Measurements from ENCODE around the gene TNN. TPM values are rescaled to one million over a fixed set of nuclear protein-coding genes. Genes with fewer than 3 reads are reported as not detected.

The TNN gene
- total and polyA plus RNA-seq, 2 experiments from 2014 or later, result not detected

DNA sequence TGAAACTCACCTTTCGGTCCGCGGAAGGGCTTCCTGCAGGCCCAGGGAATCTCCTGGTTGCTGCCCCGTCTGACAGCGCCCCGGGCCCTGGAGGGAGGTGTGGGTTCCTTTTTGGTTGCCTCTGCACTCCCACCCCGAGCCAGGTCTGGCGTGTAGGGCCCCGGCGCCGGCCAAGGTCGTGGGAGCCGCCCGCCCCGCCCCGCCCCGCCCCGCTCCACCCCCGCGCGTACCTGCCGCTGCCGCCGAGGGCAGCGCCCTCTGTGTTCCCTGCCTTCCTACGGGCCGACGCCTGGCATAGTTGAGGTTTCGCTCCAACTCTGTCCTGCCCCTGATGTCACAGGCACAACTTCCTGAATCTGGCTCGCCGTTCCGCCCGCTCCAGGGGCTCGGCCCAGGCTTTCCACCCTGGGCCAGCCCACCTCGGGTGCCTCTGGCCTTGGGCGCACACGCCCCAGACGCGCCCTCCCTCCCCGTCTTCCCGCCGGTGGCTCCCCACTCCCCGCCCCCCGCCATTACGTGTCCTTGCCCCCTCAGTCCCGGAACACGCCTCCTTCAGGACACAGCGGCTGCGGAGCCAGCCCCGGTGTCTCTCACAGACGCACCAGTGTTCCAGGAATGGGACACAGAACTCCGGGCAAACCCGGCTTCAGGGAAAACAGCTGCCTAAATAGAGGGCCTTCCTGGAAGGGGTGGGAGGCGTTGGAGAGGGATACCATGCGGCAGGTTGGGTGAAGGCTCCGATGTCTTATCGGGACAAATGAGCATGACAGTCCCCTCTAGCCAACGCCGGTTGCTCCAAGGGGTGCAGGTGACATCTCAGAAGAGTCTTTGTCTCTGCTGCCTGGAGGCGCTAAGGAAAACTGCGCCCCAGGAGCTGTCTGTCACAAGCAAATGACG is 125.2 kb downstream of the TNN start, which contains the start of gene KIAA0040:
KIAA0040 (minus strand) TSS at position 147 of the 897 bp plus-strand sequence. CDS start 31,763 bp downstream, outside the sequence.
- Histone ChIP-seq H2AFZ (peak within 1 kb of the TSS; percentile 71), H3K27me3 (replicated peaks; ENCODE audit: insufficient read depth) (peaks cover 32% of the 10 kb centered on the region), H3K27ac (no peak within 1 kb of the TSS), H3K4me1 (ENCODE audit: insufficient read depth) (peaks cover 7% of the 10 kb centered on the region; the same call in 1 of the 2 replicates), H3K9me3 (ENCODE audit: low read depth) (no peaks in the 10 kb centered on the region), H3K4me2 (ENCODE audit: unreplicated experiment) (peak within 1 kb of the TSS; percentile 84), H3K9ac (no peak within 1 kb of the TSS), H3K4me3 (peak within 1 kb of the TSS; percentile 68), H3K36me3 (ENCODE audit: low read depth) (no peaks in the 10 kb centered on the region), H3K9me2 (ENCODE audit: insufficient read depth) (no peaks in the 10 kb centered on the region), H3F3A (ENCODE audit: insufficient read depth) (no peaks in the 10 kb centered on the region), H3K79me2 (ENCODE audit: insufficient read depth) (no peaks in the 10 kb centered on the region), H4K20me1 (ENCODE audit: insufficient read depth) (no peaks in the 10 kb centered on the region)
- DNase-seq, result peak; percentile 42
- TF ChIP-seq EZH2phosphoT487 (IDR thresholded peaks at IDR 0.05; ENCODE audit: insufficient read depth, low read depth) (no peak), EZH2 (IDR thresholded peaks at IDR 0.05; ENCODE audit: insufficient read depth, poor library complexity, severe bottlenecking) (no peak)
- in situ Hi-C loops (cut with MboI), result no loop called here
- WGBS, 2 experiments (ENCODE audit: low coverage in 1 of 2, low lambda C conversion rate in 2 of 2, missing lambda C conversion rate in 2 of 2), result 7 to 9% methylated on average over 35 to 49 of the region's 62 CpGs

DNA sequence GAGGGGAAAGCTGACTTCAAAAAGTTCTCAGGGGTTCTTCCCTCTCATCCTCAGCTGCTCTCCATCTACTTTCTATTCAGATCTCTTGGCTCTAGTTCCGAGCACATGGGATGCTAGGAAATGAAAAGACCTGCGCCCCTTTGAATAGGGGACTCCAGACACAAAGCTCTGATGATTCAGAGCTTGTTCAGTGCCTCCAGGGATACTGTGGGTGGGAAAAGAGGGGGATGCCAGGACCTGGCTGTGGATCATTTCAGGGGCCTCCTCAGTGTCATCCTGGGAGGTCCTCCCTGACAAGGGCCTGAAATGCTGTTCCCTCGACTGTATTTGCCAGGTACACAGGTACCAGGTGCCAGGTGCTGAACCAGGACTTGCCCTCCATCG is 125.9 kb downstream of the TNN start:
- no peaks in the 10 kb centered on the region for H3K36me3 ChIP-seq (ENCODE audit: low read depth)
- no peaks in the 10 kb centered on the region for H3K9me3 ChIP-seq (ENCODE audit: low read depth)
- H4K20me1 ChIP-seq (ENCODE audit: insufficient read depth), result no peaks in the 10 kb centered on the region
- H3K4me2 ChIP-seq (ENCODE audit: unreplicated experiment), result peak overlapping the region; percentile 68
- DNase-seq, result peak; percentile 10
- H3K9me2 ChIP-seq (ENCODE audit: insufficient read depth), result no peaks in the 10 kb centered on the region
- peaks cover 32% of the 10 kb centered on the region for H3K27me3 ChIP-seq (replicated peaks; ENCODE audit: insufficient read depth)
- no peaks in the 10 kb centered on the region for H3F3A ChIP-seq (ENCODE audit: insufficient read depth)
- no peak overlapping the region for H3K9ac ChIP-seq
- no peaks in the 10 kb centered on the region for H3K79me2 ChIP-seq (ENCODE audit: insufficient read depth)
- in situ Hi-C loops (cut with MboI), result no loop called here
- no peak overlapping the region for H3K4me3 ChIP-seq
- no peak overlapping the region for H3K27ac ChIP-seq
- 62 to 65% methylated on average over 4 of the region's 4 CpGs for WGBS, 2 experiments (ENCODE audit: low coverage in 1 of 2, low lambda C conversion rate in 2 of 2, missing lambda C conversion rate in 2 of 2)
- no peak for TF ChIP-seq EZH2phosphoT487 (IDR thresholded peaks at IDR 0.05; ENCODE audit: insufficient read depth, low read depth)
- H3K4me1 ChIP-seq (ENCODE audit: insufficient read depth), result peaks cover 7% of the 10 kb centered on the region; the same call in 1 of the 2 replicates
- peak overlapping the region; percentile 69 for H2AFZ ChIP-seq

DNA sequence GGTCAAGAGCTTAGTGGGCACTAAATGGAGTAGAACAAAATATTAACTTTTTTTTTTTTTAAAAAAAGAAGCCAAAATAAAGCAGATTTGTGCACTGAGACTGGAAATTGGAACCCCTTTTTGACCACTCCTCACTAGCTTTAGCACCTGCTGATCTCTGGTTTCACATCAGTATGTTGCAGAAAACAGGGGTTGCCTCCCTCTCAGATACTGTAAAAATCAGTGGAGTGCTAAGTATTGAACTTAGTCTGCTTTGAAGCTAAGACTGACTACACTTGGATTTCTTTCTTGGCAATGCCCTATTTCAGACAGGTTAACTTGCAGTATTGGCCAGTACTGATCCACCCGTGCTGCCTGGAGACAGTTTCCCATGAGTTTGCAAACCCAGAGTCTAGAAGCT is 127.6 kb downstream of the TNN start:
- Histone ChIP-seq H3F3A (ENCODE audit: insufficient read depth) (no peaks in the 10 kb centered on the region), H4K20me1 (ENCODE audit: insufficient read depth) (no peaks in the 10 kb centered on the region), H3K27me3 (replicated peaks; ENCODE audit: insufficient read depth) (peaks cover 32% of the 10 kb centered on the region), H3K4me3 (no peak overlapping the region), H3K79me2 (ENCODE audit: insufficient read depth) (no peaks in the 10 kb centered on the region), H3K36me3 (ENCODE audit: low read depth) (no peaks in the 10 kb centered on the region), H3K4me2 (ENCODE audit: unreplicated experiment) (no peak overlapping the region), H3K9ac (no peak overlapping the region), H2AFZ (no peak overlapping the region), H3K9me2 (ENCODE audit: insufficient read depth) (no peaks in the 10 kb centered on the region), H3K4me1 (ENCODE audit: insufficient read depth) (peaks cover 7% of the 10 kb centered on the region; the same call in 1 of the 2 replicates), H3K27ac (no peak overlapping the region), H3K9me3 (ENCODE audit: low read depth) (no peaks in the 10 kb centered on the region)
- 14 to 29% methylated on average over 1 of the region's 1 CpG for WGBS, 2 experiments (ENCODE audit: low coverage in 1 of 2, low lambda C conversion rate in 2 of 2, missing lambda C conversion rate in 2 of 2)
- DNase-seq, result no peak
- in situ Hi-C loops (cut with MboI), result no loop called here
- TF ChIP-seq EZH2phosphoT487 (IDR thresholded peaks at IDR 0.05; ENCODE audit: insufficient read depth, low read depth) (no peak), EZH2 (IDR thresholded peaks at IDR 0.05; ENCODE audit: insufficient read depth, poor library complexity, severe bottlenecking) (no peak)

DNA sequence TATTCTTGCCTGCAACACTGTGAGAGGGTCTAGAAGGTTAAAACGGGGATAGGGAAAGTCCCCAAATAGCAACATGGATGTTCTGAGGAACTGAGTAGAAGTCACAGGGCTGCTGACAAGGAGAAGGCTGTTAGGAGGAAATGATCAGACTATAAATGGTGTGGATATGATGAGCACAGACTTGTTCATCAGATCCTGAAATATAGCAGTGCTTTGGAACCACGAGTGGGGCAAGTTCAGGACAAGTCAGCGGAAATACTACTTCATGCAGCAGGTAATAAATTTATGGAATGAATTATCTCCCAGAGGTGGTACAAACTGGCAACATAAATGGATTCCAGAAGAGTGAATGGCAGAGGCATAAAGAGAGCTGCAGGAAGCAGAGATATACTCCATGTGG is 128.2 kb downstream of the TNN start:
- WGBS, 2 experiments (ENCODE audit: low coverage in 1 of 2, low lambda C conversion rate in 2 of 2, missing lambda C conversion rate in 2 of 2), result 34 to 42% methylated on average over 3 of the region's 3 CpGs
- no peak overlapping the region for H3K27ac ChIP-seq

More for the DNA sequence above, 128.2 kb downstream of the TNN start:
- Histone ChIP-seq H3K9me2 (ENCODE audit: insufficient read depth) (no peaks in the 10 kb centered on the region), H3F3A (ENCODE audit: insufficient read depth) (no peaks in the 10 kb centered on the region), H3K9ac (no peak overlapping the region), H3K79me2 (ENCODE audit: insufficient read depth) (no peaks in the 10 kb centered on the region), H3K36me3 (ENCODE audit: low read depth) (no peaks in the 10 kb centered on the region), H3K4me3 (no peak overlapping the region), H3K9me3 (ENCODE audit: low read depth) (no peaks in the 10 kb centered on the region), H4K20me1 (ENCODE audit: insufficient read depth) (no peaks in the 10 kb centered on the region), H3K27me3 (replicated peaks; ENCODE audit: insufficient read depth) (peaks cover 27% of the 10 kb centered on the region), H2AFZ (no peak overlapping the region), H3K4me2 (ENCODE audit: unreplicated experiment) (no peak overlapping the region), H3K4me1 (ENCODE audit: insufficient read depth) (peaks cover 7% of the 10 kb centered on the region; the same call in 1 of the 2 replicates)
- TF ChIP-seq EZH2 (IDR thresholded peaks at IDR 0.05; ENCODE audit: insufficient read depth, poor library complexity, severe bottlenecking) (no peak), EZH2phosphoT487 (IDR thresholded peaks at IDR 0.05; ENCODE audit: insufficient read depth, low read depth) (no peak)
- no peak for DNase-seq
- in situ Hi-C loops (cut with MboI), result no loop called here
